Natural killer cell treated with Interleukin-12 subunit alpha and Interleukin-12 subunit beta and Interleukin-15 and Interleukin-18, amount 100 ng/mL, for 72 hours (primary cell): ENCODE measurements around the gene GAS7. TPM values are rescaled to one million over a fixed set of nuclear protein-coding genes. Genes with fewer than 3 reads are reported as not detected.
"Not testable (repeated sequence)": the region's sequence is repeated elsewhere in the genome, so short reads cannot be mapped to it uniquely, and the experiment has no call there.

ENCODE experiments used
- ATAC-seq, 2 donors: fragments of 150-1000 bp; cut with Tn5 transposase in 1 of 2; sonication (Bioruptor Pico), chemical (Tn5 transposase) in 1 of 2; 2 replicates each; pipeline ENCODE4 v1.10.0; 2021
- DNase-seq: peaks from one replicate; pipeline ENCODE4 v3.0.0; 2022; ENCODE audit warnings: low spot score
- H3K27ac Mint-ChIP-seq, 2 donors: 1 replicate in 1 of 2; 2 replicates in 1 of 2; pipeline ENCODE4 v1.8.0; 2022; ENCODE audit warnings: mixed read lengths in 2 of 2, mild to moderate bottlenecking in 1 of 2, moderate library complexity in 1 of 2
- H3K27me3 Mint-ChIP-seq, 2 donors: 1 replicate in 1 of 2; 2 replicates in 1 of 2; pipeline ENCODE4 v1.8.0; 2022; ENCODE audit warnings: mixed read lengths in 2 of 2
- H3K36me3 Mint-ChIP-seq: one replicate; pipeline ENCODE4 v1.8.0; 2022; ENCODE audit warnings: mixed read lengths
- H3K4me1 Mint-ChIP-seq, 2 donors: 1 replicate in 1 of 2; 2 replicates in 1 of 2; pipeline ENCODE4 v1.8.0; 2022; ENCODE audit warnings: low read depth in 2 of 2, mixed read lengths in 2 of 2, mild to moderate bottlenecking in 1 of 2
- H3K4me3 Mint-ChIP-seq: one replicate; pipeline ENCODE4 v1.8.0; 2022; ENCODE audit warnings: mixed read lengths
- H3K9me3 Mint-ChIP-seq: 2 replicates; pipeline ENCODE4 v1.8.0; 2022; ENCODE audit warnings: mixed read lengths
- total RNA-seq, 2 donors: library from RNA; stranded (reverse); gene quantifications; one replicate each; pipeline ENCODE4 v1.2.3, GENCODE V29; 2022

Gene GAS7
- total RNA-seq, 2 donors from 2014 or later: 4.9 to 5.5 TPM

DNA sequence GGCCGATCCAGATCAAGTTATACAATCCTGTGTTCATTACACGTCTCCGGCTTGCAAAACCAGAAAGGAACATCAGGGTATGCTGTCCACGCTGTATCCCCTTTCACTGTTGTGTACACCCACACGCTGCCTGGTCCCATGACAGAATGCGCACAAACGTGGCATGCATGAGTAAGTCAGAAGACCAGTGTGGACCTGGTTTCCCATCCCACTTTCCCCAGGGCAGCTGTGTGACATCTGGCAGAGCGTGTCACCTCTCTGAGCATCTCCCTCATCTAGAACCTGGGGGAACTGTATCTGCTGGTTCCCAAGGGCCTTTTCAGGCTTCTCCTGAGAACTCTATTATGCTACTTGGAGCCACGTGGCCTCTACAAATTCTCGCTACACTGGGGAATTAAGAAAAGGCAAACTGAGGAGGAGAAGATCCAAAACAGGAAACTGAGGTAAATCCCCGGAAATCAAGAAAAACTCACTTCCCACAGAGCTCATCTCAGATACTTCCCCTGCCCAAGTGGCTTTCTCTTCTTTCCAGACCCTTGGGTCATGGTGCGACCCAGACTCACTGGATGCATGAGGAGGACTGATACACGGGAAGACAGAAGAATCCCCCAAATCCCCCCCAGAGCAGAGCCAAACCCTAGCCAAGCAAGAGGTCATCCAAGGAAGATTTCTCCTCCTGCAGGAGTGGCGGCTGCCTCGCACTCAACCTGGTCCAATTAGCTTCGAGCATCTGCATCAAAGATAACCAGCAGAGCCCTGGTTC, 139.3 kb downstream of the GAS7 start:
- peak overlapping the region; percentile 55 for H3K4me3 Mint-ChIP-seq
- no peaks in the 10 kb centered on the region for H3K9me3 Mint-ChIP-seq
- no peaks in the 10 kb centered on the region for H3K36me3 Mint-ChIP-seq
- DNase-seq (no peak), ATAC-seq (no peak)
- H3K27me3 Mint-ChIP-seq: no peaks in the 10 kb centered on the region
- peak overlapping the region; percentile 59 to 70 for H3K27ac Mint-ChIP-seq
- H3K4me1 Mint-ChIP-seq: peaks cover 40 to 42% of the 10 kb centered on the region in 2 donors

DNA sequence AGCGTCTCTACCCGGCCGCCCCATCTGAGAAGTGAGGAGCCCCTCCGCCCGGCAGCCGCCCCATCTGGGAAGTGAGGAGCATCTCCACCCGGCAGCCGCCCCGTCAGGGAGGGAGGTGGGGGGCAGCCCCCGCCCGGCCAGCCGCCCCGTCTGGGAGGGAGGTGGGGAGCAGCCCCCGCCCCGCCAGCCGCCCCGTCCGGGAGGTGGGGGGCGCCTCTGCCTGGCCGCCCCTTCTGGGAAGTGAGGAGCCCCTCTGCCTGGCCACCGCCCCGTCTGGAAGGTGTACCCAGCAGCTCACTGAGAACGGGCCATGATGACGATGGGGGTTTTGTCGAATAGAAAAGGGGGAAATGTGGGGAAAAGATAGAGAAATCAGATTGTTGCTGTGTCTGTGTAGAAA, 140.9 kb downstream of the GAS7 start:
- ATAC-seq, DNase-seq, H3K9me3 Mint-ChIP-seq, H3K27me3 Mint-ChIP-seq, H3K4me3 Mint-ChIP-seq, H3K27ac Mint-ChIP-seq, H3K36me3 Mint-ChIP-seq: not testable (repeated sequence)
- H3K4me1 Mint-ChIP-seq: peaks cover 30 to 36% of the 10 kb centered on the region in 2 donors

DNA sequence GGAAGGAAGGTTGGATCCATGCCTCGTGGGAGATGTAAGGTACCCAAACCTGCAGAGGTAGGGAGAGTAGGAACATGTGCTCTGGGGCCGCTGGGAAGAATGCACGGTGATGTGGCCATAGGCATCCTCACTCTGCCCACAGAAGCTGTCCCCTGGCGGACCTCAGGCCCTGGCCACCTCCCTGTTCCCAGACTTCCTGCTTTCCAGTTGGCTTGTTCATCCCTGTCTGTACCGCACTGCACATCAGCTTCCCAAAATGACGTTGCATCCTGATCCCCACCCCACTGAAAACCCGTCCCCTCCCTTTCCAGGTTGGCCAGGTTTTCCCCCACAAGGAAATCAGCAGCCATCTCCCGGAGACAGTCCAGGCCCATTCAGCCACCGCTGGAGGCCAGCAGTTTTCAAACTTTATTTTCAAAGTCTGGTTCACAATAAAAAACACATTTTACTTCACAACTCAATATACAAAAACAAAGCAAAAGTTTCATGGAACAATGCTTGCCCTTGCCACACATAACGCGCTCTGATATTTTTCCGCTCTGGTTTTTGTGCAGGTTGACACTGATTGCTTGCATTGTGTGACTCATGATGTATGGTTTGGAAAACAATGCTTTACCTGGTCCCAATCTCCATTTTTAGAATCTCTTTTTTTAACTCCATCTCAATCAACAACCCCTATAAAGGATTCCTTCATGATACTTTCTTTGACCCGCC, 143.0 kb downstream of the GAS7 start:
- H3K4me3 Mint-ChIP-seq: no peak overlapping the region
- DNase-seq (no peak), ATAC-seq (no peak)
- H3K9me3 Mint-ChIP-seq: no peaks in the 10 kb centered on the region
- H3K27ac Mint-ChIP-seq: no peak overlapping the region
- H3K36me3 Mint-ChIP-seq: no peaks in the 10 kb centered on the region
- peaks cover 49% of the 10 kb centered on the region in 2 donors for H3K4me1 Mint-ChIP-seq
- no peaks in the 10 kb centered on the region for H3K27me3 Mint-ChIP-seq

DNA sequence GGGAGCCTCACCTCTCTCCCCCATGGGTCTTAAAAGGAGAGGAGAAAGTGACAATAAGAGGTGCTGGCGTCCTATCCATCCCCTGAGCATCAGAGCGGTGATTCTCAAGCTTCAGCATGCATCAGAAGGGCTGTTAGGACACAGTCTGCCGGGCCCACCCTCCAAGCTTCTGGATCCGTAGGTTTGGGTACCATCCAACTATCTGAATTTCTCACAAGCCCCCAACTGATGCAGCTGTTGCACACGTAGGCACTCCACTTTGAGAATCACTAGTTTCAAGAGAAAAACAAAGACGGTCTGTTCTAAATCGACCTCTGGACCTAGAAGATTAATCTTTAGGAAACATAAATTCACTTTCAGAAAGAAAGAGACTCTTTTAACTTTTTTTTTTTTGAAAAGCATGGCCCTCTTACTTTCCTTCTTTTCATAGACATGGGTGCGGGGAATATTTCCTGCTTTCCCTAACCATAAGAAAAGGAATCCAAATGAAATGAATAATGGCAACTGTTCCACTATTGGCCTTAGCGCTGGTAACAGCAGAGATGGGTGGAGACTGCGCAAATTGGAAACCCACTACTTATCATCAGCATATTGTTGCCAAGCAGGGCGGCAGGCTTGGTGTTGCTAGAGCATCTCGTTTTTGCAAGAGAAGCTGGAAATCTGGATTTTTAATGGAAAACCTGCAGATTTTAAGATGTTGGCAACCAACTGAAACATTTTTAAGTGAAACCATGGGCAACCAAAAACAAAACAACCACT, 144.4 kb downstream of the GAS7 start:
- H3K36me3 Mint-ChIP-seq: no peaks in the 10 kb centered on the region
- no peaks in the 10 kb centered on the region for H3K27me3 Mint-ChIP-seq
- no peak overlapping the region for H3K27ac Mint-ChIP-seq

DNA sequence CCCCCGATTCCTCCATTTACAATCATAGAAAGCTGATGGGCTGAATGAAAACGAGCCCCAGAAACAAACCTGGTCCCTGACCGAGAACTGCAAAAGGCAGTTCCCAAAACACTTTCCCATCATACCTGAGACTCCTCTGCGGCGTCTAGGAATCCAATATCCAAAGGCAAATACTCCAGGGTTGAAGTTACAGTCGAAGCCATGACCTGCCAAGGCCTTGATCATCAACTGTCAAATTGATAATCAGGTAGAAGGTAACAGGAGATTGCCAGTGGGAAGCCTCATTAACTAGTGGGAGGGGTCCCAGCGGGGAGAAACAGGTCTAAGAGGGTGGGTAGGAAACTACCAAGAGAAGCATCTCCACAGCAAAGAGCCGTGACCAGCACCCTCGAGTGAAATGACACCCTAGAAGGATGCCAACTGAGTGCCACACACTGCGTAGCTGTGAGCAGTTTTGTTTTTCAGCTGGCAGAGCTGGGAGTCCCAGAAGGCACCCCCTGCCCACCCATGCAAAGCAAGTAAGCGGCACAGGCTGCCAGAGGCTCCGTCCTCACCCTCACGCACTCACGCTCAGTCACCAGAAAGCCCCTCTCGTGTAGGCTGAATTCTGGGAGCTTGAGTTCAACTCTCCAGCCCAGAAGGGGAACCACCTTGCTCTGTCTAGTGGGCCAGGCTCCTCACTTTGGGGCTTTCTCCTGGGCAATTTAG, 146.1 kb downstream of the GAS7 start:
- no peak for DNase-seq
- Mint-ChIP-seq H3K36me3 (no peaks in the 10 kb centered on the region), H3K4me3 (peak overlapping the region; percentile 36), H3K27ac (peak overlapping the region; percentile 59 to 73), H3K27me3 (no peaks in the 10 kb centered on the region), H3K9me3 (no peaks in the 10 kb centered on the region), H3K4me1 (peaks cover 44 to 52% of the 10 kb centered on the region in 2 donors)
- ATAC-seq: peak in 1 of 2 donors; percentile 43

More for the DNA sequence above, 144.4 kb downstream of the GAS7 start:
- Mint-ChIP-seq H3K9me3 (no peaks in the 10 kb centered on the region), H3K4me3 (no peak overlapping the region), H3K4me1 (peaks cover 39 to 47% of the 10 kb centered on the region in 2 donors)
- no peak for ATAC-seq
- DNase-seq: no peak

DNA sequence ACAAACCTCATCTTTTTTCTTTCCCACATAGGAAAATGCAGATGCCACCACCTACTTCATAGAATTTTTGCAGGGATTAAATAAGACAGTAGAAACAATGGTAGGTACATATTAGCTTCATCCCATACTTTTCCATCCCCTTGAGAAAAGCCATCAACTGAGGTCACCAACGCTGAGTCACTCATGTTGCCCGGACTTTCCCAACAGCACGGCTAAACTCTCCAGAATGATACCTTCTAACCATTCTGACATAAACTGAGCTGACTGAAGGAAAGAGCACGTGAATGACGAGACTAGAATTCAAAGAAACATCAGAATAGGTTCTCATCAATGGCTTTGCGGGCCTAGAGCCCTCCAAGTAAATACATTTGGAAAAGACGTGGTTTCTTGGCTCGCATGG, 147.3 kb downstream of the GAS7 start:
- Mint-ChIP-seq H3K9me3 (no peaks in the 10 kb centered on the region), H3K27ac (peak overlapping the region; percentile 59 to 84), H3K4me3 (peak overlapping the region; percentile 49), H3K27me3 (no peaks in the 10 kb centered on the region), H3K36me3 (no peaks in the 10 kb centered on the region), H3K4me1 (peaks cover 54 to 61% of the 10 kb centered on the region in 2 donors)
- DNase-seq (no peak), ATAC-seq (peak; percentile 47 to 73)

DNA sequence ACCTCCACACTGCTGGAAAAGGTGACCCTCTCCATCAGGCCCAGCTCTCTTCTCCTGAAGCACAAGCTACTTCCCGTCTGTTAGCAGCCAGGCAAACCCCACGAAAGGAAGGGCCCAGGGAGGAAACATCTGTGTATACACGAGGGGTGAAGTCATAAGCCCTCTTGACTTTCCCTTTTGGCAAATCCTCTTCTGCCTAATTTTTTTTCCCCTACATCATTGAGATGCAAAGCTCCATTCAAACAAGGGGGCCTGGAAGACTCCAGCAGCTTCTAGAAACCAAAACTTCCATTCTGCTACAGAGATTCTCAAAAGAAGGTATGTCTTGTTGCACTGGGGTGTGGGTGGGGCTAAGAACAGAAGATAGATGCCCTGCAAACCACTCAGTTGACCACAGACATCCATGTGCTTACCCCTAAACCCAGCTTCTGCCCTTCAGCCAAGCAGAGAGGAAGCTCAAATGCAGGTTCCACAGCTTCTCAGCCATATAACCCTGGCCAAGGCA, 147.8 kb downstream of the GAS7 start:
- H3K9me3 Mint-ChIP-seq: no peaks in the 10 kb centered on the region
- ATAC-seq (peak; percentile 64 to 75), DNase-seq (peak; percentile 63)
- H3K4me3 Mint-ChIP-seq: peak overlapping the region; percentile 49
- H3K27me3 Mint-ChIP-seq: no peaks in the 10 kb centered on the region
- peaks cover 58 to 63% of the 10 kb centered on the region in 2 donors for H3K4me1 Mint-ChIP-seq
- no peaks in the 10 kb centered on the region for H3K36me3 Mint-ChIP-seq
- H3K27ac Mint-ChIP-seq: peak overlapping the region; percentile 59 to 84

DNA sequence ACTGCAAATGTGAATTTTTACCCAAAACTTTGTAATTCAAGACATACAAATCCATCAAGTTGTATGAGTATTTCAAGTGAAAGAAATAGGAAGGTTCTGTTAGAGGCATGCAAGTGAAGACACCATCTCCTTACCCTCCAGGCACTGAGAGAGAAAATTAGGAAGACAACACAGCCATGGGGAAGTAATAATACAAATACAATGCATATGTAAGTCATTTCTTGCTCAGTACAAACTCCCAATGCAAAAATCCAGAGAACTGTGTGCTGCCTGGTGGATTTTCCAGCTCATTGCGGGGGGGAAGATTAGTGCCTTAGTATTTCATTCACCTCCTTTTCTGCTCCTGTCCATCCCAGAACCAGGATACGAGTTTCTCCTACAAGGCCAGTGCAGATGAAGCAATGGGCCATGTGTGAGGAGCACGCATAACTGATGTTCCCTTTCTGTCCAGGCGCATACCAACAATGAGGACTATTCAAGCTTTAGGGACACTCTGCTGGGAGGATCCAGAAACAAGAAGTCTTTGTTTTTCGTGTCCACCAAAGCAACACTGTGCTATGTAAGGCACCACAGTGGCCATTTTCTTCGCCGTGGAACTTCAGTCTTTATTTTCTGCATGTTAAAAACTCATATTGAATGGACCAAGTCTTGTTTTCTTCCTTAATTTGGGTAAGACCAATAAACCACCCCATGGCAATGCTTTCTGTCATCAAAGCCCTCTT, 149.6 kb downstream of the GAS7 start:
- H3K9me3 Mint-ChIP-seq: no peaks in the 10 kb centered on the region
- no peaks in the 10 kb centered on the region for H3K36me3 Mint-ChIP-seq
- no peak overlapping the region for H3K4me3 Mint-ChIP-seq
- no peak for ATAC-seq
- no peak for DNase-seq
- no peaks in the 10 kb centered on the region for H3K27me3 Mint-ChIP-seq
- H3K4me1 Mint-ChIP-seq: peaks cover 60 to 65% of the 10 kb centered on the region in 2 donors
- H3K27ac Mint-ChIP-seq: no peak overlapping the region

DNA sequence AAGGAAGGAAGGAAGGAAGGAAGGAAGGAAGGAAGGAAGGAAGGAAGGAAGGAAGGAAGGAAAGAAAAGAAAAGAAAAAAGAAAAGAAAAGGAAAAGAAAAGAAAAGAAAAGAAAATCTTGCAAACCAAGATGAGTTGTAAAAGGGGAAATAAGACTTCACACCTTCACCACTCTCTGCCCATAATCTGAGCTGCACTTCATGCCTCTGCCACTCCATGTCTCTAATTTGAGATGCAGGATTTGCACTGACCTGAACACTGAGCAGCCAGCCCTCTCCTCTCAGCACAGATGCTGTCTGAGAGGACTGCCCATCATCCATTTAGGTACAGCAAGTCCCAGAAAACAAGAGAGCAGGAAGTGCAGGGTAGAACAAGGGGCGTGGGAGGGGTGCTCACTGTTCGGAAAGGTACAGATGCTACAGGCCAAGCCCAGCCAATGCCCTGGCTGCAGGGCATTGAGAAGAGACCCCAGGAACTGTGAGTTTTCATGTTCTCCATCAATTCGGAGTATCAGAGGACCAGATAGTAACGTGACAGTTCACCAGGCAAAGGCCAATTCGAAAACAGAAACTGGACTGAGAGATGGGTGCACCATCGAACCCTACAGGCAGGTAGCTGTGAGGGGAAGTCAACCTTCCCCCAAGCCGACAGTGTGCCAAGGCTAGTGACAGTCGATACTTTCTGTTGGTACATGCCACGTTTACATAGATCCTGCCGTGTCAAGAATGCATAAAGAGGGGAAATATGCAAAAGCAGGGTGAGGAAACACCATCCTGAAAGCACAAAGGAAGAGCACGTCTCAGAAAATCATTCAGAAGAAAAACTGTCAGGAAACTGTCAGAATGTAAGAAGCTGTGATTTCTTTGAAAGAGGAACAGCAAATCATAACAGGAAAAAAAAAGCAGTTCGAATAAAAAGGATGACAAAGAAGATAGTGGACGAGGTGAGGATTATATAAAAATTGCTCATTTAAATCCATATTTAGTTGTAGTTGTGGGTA, 151.3 kb downstream of the GAS7 start:
- Mint-ChIP-seq H3K36me3 (no peaks in the 10 kb centered on the region), H3K4me3 (peak overlapping the region; percentile 83), H3K9me3 (no peaks in the 10 kb centered on the region), H3K4me1 (peaks cover 61 to 63% of the 10 kb centered on the region in 2 donors), H3K27me3 (no peaks in the 10 kb centered on the region), H3K27ac (peak overlapping the region; percentile 31 to 75)
- DNase-seq (no peak), ATAC-seq (peak; percentile 74 to 78)

DNA sequence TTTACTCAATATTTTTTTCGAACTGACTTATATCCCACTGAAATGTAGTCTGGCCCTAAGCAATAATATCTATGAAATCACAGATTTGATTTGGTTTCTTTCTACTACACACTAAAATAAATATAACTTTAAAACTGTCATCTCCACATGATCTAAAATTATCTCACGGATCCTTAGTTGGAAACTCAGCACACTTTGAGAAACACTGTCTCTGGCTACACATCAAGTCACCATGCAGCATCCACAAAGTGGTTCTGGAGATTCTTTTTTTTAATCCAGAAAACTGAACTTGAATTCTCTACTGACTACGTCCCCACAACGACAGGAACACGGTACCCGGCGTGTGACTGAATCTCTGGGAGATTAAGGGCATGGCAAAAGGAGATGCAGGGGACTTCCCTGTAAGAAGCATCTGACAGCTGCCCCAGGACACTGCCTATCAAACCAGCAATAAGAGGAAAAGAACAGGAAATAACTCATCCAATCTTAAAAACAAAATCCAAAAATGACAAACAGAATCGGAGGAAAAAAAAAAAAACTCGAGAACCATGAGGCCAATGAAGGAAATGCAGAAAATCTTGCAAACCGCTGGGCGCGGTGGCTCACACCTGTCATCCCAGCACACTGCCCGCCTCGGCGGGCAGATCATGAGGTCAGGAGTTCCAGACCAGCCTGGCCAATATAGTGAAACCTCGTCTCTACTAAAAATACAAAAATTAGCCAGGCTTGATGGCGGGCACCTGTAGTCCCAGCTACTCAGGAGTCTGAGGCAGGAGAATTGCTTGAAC, 152.3 kb downstream of the GAS7 start:
- ATAC-seq: no peak
- Mint-ChIP-seq H3K4me3 (peak overlapping the region; percentile 83), H3K9me3 (no peaks in the 10 kb centered on the region), H3K27ac (peak overlapping the region; percentile 31 to 75), H3K27me3 (no peaks in the 10 kb centered on the region), H3K4me1 (peaks cover 52 to 58% of the 10 kb centered on the region in 2 donors), H3K36me3 (no peaks in the 10 kb centered on the region)
- DNase-seq: no peak

DNA sequence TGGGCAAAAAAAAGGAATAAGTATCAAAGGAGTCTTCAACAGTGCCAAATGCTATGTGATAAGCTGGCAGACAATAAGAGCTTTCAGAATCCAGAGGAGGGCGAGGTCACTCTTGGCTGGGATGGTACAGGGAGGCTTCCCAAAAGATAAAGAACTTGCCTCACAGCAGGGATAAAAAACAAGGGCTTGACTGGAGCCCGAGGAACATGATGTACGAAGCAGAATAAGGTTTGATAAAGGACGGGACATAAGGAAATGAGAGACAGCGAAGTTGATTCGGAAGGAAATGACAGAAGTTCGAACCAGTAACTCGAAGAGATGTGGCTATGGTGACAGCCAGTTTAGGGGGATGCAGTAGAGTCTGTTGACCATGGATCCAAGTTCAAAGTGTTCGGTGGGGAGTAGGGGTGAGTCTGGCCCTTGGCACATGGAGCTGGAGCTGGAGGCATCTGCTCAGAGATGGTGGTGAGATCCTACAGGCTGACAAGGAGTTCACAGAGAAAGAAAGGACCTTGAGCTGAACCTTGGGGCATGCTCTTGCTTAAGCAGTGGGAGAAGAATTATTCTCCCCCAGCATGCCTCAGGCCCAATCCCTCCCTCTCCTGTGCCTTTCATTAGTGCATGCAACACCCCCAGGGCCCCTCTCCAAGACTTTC, 155.7 kb downstream of the GAS7 start:
- ATAC-seq (no peak), DNase-seq (no peak)
- Mint-ChIP-seq H3K36me3 (no peaks in the 10 kb centered on the region), H3K4me3 (no peak overlapping the region), H3K9me3 (no peaks in the 10 kb centered on the region), H3K4me1 (peaks cover 43 to 50% of the 10 kb centered on the region in 2 donors), H3K27me3 (no peaks in the 10 kb centered on the region), H3K27ac (no peak overlapping the region)
